ENCODE measurements around the gene ECEL1.
"Not testable (repeated sequence)": the region's sequence is repeated elsewhere in the genome, so short reads cannot be mapped to it uniquely, and the experiment has no call there.

The ECEL1 gene

GRCh38 chr2:232487385-232488096, at the start of gene ECEL1:
TSS of gene ECEL1 (minus strand) at chr2:232487834. CDS start at chr2:232486653, 1,181 bp downstream.
- no peak for DNase-seq

GRCh38 chr2:232537079-232537478, 49.4 kb upstream of the ECEL1 start:
- no peak for DNase-seq

GRCh38 chr2:232535761-232536530, 48.3 kb upstream of the ECEL1 start:
- DNase-seq, result no peak

- DNase-seq, result no peak
Observed at GRCh38 chr2:232534940-232535651, 47.5 kb upstream of the ECEL1 start.

- DNase-seq, result no peak
Observed at GRCh38 chr2:232533944-232534710, 46.5 kb upstream of the ECEL1 start.

- not testable (repeated sequence) for DNase-seq
Observed at GRCh38 chr2:232532821-232533220, 45.2 kb upstream of the ECEL1 start.

GRCh38 chr2:232532419-232532818, 44.8 kb upstream of the ECEL1 start:
- DNase-seq, result no peak

GRCh38 chr2:232530626-232531260, 43.1 kb upstream of the ECEL1 start:
- no peak for DNase-seq

GRCh38 chr2:232529806-232530547, 42.3 kb upstream of the ECEL1 start:
- DNase-seq, result no peak

- no peak for DNase-seq
Observed at GRCh38 chr2:232528746-232529460, 41.3 kb upstream of the ECEL1 start.

GRCh38 chr2:232527905-232528470, 40.4 kb upstream of the ECEL1 start:
- DNase-seq, result no peak

GRCh38 chr2:232526372-232526941, 38.8 kb upstream of the ECEL1 start:
- DNase-seq, result no peak

- DNase-seq, result no peak
Observed at GRCh38 chr2:232525791-232526371, 38.2 kb upstream of the ECEL1 start, which contains the start of gene CHRND. TSS of gene CHRND (plus strand) at chr2:232526160. CDS start at chr2:232526216, 56 bp downstream.

GRCh38 chr2:232525199-232525598, 37.6 kb upstream of the ECEL1 start:
- no peak for DNase-seq

- no peak for DNase-seq
Observed at GRCh38 chr2:232524771-232525170, 37.1 kb upstream of the ECEL1 start.

- DNase-seq, result no peak
Observed at GRCh38 chr2:232523682-232524597, 36.3 kb upstream of the ECEL1 start.

GRCh38 chr2:232523402-232523681, 35.7 kb upstream of the ECEL1 start:
- DNase-seq, result no peak

- no peak for DNase-seq
Observed at GRCh38 chr2:232522623-232523401, 35.2 kb upstream of the ECEL1 start.

Data from activated CD4-positive, alpha-beta T cell treated with anti-CD3 and anti-CD28 coated beads for 1 hour (primary cell).